Bronchial epithelial cell (primary cell): ENCODE results near the gene SFXN2. TPM values are rescaled to one million over a fixed set of nuclear protein-coding genes. Genes with fewer than 3 reads are reported as not detected.
A peak's percentile ranks its signal among the peaks of the same experiment; 100 is the strongest.
"Not testable (repeated sequence)": the region's sequence is repeated elsewhere in the genome, so short reads cannot be mapped to it uniquely, and the experiment has no call there.

ENCODE experiments used
- DNase-seq: peaks from one replicate; pipeline ENCODE4 v3.0.0-alpha.2; 2010; ENCODE audit warnings: low read depth
- FAIRE-seq: peaks from 2 replicates; lab custom pipeline; 2011; peaks lifted over from hg19 to GRCh38; lab: Jason Lieb, UNC
- H3K27me3 ChIP-seq: 2 replicates; pipeline ENCODE4 v1.5.1; 2011; ENCODE audit warnings: low read length; ENCODE audit not compliant: control insufficient read depth, insufficient read depth
- H3K36me3 ChIP-seq: 2 replicates; pipeline ENCODE4 v1.5.1; 2011; ENCODE audit warnings: low read length; ENCODE audit not compliant: control insufficient read depth, insufficient read depth
- H3K4me3 ChIP-seq: 2 replicates; pipeline ENCODE4 v1.5.1; 2011; ENCODE audit warnings: mild to moderate bottlenecking, low read depth, low read length, control low read depth
- CTCF ChIP-seq: IDR thresholded peaks from 2 replicates; pipeline ENCODE4 v1.5.1; 2011; ENCODE audit warnings: mild to moderate bottlenecking, moderate library complexity, low read length, control low read depth, inconsistent platforms; ENCODE audit not compliant: insufficient read depth, severe bottlenecking
- total RNA-seq: library from RNA; depleted of rRNA; stranded (reverse); fragments of >200 nt; gene quantifications from 2 replicates; pipeline ENCODE4 v1.2.1, GENCODE V29; 2014

SFXN2 gene
- total RNA-seq, 1 donor from 2014 or later = 3.4 TPM

- DNase-seq (no peak), FAIRE-seq (no peak)
- Histone ChIP-seq H3K4me3 (no peak overlapping the region), H3K36me3 (no peaks in the 10 kb centered on the region), H3K27me3 (no peaks in the 10 kb centered on the region)
- TF ChIP-seq CTCF = no peak
Observed at GRCh38 chr10:102740229-102740628, 25.8 kb downstream of the SFXN2 start.

GRCh38 chr10:102741726-102742237 lies 27.3 kb downstream of the SFXN2 start:
- no peaks in the 10 kb centered on the region for H3K27me3 ChIP-seq
- H3K36me3 ChIP-seq = no peaks in the 10 kb centered on the region
- no peak for FAIRE-seq
- DNase-seq = no peak
- H3K4me3 ChIP-seq = no peak overlapping the region
- no peak for TF ChIP-seq CTCF

- not testable (repeated sequence) for H3K36me3 ChIP-seq, H3K4me3 ChIP-seq, FAIRE-seq, H3K27me3 ChIP-seq, DNase-seq
Observed at GRCh38 chr10:102742313-102742712, 27.9 kb downstream of the SFXN2 start.

- no peak for FAIRE-seq
- Histone ChIP-seq H3K27me3 (no peaks in the 10 kb centered on the region), H3K4me3 (no peak overlapping the region), H3K36me3 (no peaks in the 10 kb centered on the region)
- no peak for TF ChIP-seq CTCF
- no peak for DNase-seq
Observed at GRCh38 chr10:102743078-102743587, 28.7 kb downstream of the SFXN2 start.

GRCh38 chr10:102743588-102744373 lies 29.3 kb downstream of the SFXN2 start, which contains the start of gene WBP1L:
Gene WBP1L, plus strand, starts transcription at chr10:102743948. Its CDS starts 106 bp downstream, at chr10:102744054.
- TF ChIP-seq CTCF = no peak
- peak; percentile 99 for DNase-seq
- Histone ChIP-seq H3K36me3 (no peaks in the 10 kb centered on the region), H3K4me3 (peak within 1 kb of the TSS; percentile 98), H3K27me3 (no peaks in the 10 kb centered on the region)
- no peak for FAIRE-seq

GRCh38 chr10:102744374-102745051 lies 30.1 kb downstream of the SFXN2 start:
- DNase-seq (no peak), FAIRE-seq (no peak)
- H3K36me3 ChIP-seq = no peaks in the 10 kb centered on the region
- TF ChIP-seq CTCF = no peak
- no peaks in the 10 kb centered on the region for H3K27me3 ChIP-seq
- peak overlapping the region; percentile 98 for H3K4me3 ChIP-seq
